GM18873 (cell line): ENCODE results near the gene ZNF737.
"Not testable (repeated sequence)": the region's sequence is repeated elsewhere in the genome, so short reads cannot be mapped to it uniquely, and the experiment has no call there.

Experiments
- ATAC-seq: cut with Tn5 transposase; IDR thresholded peaks from one replicate; pipeline ENCODE4 v1.9.1; 2021; ENCODE audit warnings: mild to moderate bottlenecking, moderate library complexity, moderate number of reproducible peaks; ENCODE audit not compliant: unreplicated experiment, low FRiP score

ZNF737 gene

GRCh38 chr19:20565321-20566018, at the start of gene ZNF737:
ZNF737 (minus strand) TSS chr19:20565781; CDS start chr19:20565640, 141 bp downstream.
- peak; percentile 91 for ATAC-seq

GRCh38 chr19:20614971-20615370, 49.4 kb upstream of the ZNF737 start:
- not testable (repeated sequence) for ATAC-seq

GRCh38 chr19:20612711-20613316, 47.2 kb upstream of the ZNF737 start:
- no peak for ATAC-seq

- no peak for ATAC-seq
Measured at GRCh38 chr19:20611866-20612265, 46.3 kb upstream of the ZNF737 start.

GRCh38 chr19:20607943-20608342, 42.4 kb upstream of the ZNF737 start:
- no peak for ATAC-seq

GRCh38 chr19:20558571-20558970, 7.0 kb downstream of the ZNF737 start:
- no peak for ATAC-seq

- ATAC-seq = no peak
Measured at GRCh38 chr19:20558011-20558410, 7.6 kb downstream of the ZNF737 start.

- ATAC-seq = not testable (repeated sequence)
Measured at GRCh38 chr19:20544667-20545333, 20.8 kb downstream of the ZNF737 start.

GRCh38 chr19:20530303-20530702, 35.3 kb downstream of the ZNF737 start:
- ATAC-seq = not testable (repeated sequence)

GRCh38 chr19:20513189-20513904, 52.2 kb downstream of the ZNF737 start:
- ATAC-seq = no peak

GRCh38 chr19:20503476-20503875, 62.1 kb downstream of the ZNF737 start:
- no peak for ATAC-seq
